ENCODE results near the gene CDRT4.

DNA sequence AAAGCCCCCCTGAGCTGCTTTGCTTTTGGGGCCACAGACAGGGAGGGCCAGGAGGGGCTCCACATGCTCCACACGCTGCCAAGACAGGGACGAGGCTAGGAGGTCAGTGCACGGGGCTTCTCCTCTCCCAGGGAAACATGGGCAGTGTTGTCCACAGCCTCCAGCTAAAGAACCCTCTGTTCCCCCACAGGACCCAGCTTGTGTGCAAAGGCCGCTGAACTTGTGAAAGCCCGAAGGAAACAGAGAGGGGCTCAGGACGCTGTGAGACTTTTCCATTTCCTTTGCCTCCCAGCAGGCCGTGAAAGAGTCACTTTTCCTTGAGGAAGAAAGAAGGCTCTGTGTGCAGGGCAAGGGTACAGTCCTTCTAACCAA lies 9.7 kb downstream of the CDRT4 start:
- TF ChIP-seq, protein P1, sequence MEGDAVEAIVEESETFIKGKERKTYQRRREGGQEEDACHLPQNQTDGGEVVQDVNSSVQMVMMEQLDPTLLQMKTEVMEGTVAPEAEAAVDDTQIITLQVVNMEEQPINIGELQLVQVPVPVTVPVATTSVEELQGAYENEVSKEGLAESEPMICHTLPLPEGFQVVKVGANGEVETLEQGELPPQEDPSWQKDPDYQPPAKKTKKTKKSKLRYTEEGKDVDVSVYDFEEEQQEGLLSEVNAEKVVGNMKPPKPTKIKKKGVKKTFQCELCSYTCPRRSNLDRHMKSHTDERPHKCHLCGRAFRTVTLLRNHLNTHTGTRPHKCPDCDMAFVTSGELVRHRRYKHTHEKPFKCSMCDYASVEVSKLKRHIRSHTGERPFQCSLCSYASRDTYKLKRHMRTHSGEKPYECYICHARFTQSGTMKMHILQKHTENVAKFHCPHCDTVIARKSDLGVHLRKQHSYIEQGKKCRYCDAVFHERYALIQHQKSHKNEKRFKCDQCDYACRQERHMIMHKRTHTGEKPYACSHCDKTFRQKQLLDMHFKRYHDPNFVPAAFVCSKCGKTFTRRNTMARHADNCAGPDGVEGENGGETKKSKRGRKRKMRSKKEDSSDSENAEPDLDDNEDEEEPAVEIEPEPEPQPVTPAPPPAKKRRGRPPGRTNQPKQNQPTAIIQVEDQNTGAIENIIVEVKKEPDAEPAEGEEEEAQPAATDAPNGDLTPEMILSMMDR (IDR thresholded peaks at IDR 0.05) = no peak
- no peak for TF ChIP-seq POLR2A (IDR thresholded peaks at IDR 0.05)

Measured in thyroid gland (tissue), 4 donors.